Kasumi-1 (cell line): Measurements from ENCODE around the gene PYGM.

ENCODE experiments used
- DNase-seq, 2 experiments: peaks; one replicate each; lab custom pipeline; 2025; lab: John Stamatoyannopoulos, UW

PYGM gene

DNA sequence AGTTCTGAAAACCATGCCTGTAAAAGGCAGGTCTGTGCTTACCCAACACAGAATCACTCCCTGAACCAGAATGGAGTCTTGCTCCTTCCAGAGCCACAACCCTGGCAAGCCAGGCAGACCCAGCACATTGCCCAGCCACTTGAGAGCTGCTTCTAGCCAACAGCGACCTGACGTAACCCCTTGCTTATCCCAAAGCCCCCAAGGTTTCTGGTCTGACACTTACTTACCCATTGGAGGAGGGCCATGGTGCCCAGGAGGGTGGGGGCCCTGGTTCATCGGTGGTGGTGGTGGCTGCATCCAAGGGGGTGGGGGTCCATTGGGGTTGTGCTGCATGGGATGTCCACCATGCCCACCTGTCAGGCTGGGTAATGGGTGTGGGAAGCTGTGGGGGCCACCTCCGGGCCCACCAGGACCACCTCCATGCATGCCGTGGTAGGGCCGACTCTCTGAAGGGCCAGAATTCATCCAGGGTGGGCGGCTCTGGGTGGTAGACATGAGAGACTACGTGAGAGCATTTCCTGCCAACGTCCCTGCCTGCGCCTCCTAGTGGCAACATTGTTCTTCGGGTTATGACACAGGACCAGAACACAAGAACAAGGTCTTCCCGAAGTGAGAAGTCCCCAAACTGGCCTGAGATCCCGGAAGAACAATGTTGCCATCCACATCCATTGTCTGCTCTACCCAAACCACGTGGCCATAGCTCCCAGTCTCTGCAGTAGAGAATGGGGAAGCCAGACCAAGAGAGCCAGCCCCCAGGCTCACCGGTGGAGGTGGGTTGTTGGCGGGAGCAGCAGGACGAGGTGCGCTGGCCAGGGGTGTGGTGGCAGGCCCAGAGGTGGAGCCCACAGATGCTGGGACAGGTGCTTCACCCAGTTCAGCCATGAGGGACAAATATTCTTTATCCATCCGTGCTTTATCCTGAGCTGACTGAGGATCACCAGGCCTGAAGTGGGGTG is 7.8 kb upstream of the PYGM start:
- peak; percentile 63 to 70 for DNase-seq

DNA sequence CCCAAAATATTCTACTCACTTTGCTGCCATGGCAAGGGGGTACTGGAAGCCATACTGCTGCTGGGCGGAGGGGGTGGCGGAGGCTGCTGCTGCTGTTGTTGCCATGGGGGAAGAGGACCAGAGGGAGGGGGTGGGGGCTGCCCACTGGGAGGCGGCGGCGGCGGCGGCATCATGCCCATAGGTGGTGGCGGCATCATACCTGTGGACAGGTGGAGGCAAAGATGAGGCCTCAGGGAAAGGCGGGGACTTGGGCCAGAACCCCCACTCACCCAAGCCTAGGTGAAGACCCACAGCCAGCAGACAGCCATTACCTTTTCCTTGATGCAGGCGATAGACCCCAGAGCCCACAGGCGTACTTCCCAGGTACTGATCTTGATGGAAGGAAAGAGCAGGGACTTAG is 7.1 kb upstream of the PYGM start:
- no peak for DNase-seq

- DNase-seq = no peak
Observed at GRCh38 chr11:64765851-64766665, 6.3 kb upstream of the PYGM start.

- DNase-seq = no peak
Observed at GRCh38 chr11:64765291-64765850, 5.6 kb upstream of the PYGM start.

DNA sequence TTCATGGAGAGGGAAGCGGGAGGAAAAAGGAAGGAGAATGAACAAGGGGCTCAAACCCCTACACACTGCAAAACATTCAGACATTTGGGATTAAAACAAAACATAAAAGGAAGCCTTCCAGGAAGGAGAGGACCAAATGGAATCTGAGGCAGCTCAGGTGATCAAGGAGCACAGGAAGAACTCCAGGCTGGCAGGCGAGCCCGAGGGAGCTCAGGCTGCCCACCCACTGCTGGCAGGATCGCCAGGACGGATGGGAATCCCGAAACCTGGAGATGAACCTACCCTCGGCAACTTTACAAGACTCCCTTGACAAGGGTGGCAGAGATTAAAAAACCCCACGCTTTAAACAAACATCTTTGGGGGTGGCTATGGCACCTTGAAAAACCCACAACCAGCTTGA is 5.0 kb upstream of the PYGM start:
- no peak for DNase-seq

- DNase-seq = no peak
Observed at GRCh38 chr11:64764040-64764611, 4.4 kb upstream of the PYGM start.

- DNase-seq = no peak
Observed at GRCh38 chr11:64763526-64764039, 3.8 kb upstream of the PYGM start.

GRCh38 chr11:64762674-64763525 is 3.1 kb upstream of the PYGM start:
- DNase-seq = peak in 1 of 2 experiments; percentile 11

DNA sequence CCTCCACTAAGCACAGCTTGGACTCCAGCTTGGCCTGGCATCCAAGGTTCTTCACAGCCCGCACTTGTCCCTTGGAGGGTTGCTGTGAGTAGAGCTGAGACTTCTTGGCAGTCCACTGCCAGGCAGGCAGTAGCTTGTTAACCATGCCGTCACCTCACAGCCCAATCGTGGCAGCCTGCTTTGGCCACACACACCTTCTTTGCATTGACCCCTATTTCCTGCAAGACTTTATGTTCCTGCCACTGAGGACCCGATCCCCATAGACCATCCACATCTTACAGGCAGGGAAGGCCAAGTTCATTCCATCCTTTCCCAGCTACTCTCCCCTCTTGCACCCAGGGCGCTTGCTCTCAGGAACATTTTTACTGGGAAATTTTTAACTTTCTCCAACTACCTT is 2.5 kb upstream of the PYGM start:
- DNase-seq = no peak

DNA sequence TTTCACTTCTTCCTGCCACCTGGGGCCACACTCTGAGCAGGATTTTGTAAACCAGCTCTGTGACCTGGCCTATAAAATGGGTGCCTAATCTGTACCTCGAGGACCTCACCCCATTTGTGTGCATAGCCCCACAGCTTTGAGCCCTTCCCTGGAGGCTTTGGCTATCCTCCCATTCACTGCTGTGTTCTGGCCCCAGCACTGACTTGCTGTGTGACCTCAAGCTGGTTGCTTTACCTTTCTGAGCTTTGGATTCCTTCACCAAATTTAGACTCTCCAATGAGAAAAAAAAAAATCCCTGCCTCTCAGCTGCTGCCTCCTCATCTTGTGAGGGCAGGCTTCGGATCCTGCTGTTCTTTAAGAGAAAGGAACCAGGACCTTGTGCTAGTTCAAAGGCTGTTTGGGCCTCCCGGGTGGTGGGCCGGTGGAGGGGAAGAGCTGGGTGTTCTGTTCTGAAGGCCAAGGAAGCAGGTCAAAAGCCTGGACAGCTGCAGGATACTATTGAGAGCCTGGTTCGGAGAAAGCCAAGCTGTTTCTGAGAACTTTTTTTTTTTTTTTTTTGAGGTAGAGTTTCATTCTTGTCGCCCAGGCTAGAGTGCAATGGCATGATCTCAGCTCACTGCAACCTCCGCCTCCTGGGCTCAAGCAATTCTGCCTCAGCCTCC is 1.1 kb upstream of the PYGM start:
- DNase-seq = no peak

DNA sequence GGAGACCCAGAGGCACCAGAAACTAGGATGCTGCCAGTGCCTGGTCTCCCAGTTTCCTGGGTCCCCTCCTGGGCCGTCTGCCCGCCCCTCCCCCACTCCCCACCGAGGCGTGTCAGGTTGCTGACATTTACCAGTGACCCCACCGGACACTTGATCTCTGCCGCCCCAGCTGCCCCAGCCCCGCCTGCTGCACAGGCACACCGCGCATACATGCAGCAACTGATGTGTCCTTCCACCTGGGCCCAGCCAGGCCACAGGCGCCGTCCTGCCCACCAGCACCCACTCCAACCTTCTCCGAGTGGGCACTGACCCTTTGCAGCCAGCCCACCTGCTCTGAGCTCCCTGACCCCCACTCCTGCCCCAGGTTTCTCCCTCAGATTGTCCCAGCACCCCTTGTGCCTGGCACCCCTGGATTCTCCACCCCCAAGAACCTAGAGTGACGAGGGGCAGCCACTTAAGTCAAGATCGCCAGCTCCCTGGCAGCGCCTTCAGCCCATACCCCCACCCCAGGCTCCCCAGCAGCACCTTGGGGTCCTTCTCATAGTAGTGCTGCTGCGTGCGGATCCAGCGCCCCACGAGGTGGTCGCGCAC is 548 bp downstream of the PYGM start:
- DNase-seq = no peak

- DNase-seq = no peak
Observed at GRCh38 chr11:64758330-64759079, 1.3 kb downstream of the PYGM start.

GRCh38 chr11:64757549-64758329 is 2.0 kb downstream of the PYGM start:
- no peak for DNase-seq

DNA sequence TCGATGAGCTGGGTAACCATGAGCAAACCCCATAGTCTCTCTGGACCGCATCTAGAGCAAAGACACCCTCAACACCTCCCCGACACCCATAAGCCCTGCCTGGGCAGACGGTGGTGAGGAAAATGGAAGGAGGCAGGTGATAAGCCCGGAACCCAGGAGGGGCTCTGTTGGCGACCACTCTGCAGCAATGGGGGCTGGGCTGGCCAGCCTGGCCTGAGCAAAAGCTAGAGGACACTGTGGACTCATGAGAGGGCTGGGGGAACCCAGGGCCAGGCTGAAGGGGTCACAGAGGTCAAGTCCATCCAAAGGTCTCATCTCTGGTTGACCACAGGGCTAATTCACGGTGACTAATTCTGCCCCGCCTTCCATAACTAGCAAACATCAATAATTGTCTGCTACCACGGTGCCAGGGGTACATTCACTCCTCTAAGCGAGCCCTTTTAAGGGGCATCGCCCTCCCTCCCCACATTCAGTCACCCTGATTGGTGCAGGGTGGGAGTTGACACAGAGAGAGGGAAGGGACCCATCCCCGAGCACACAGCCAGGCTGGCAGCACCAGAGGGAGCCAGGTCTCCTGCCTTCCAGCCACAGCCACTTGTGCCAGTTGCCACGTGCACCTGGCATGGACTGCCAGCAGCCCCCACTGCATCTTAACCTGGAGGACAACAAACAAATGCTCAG is 4.0 kb downstream of the PYGM start:
- DNase-seq = no peak

DNA sequence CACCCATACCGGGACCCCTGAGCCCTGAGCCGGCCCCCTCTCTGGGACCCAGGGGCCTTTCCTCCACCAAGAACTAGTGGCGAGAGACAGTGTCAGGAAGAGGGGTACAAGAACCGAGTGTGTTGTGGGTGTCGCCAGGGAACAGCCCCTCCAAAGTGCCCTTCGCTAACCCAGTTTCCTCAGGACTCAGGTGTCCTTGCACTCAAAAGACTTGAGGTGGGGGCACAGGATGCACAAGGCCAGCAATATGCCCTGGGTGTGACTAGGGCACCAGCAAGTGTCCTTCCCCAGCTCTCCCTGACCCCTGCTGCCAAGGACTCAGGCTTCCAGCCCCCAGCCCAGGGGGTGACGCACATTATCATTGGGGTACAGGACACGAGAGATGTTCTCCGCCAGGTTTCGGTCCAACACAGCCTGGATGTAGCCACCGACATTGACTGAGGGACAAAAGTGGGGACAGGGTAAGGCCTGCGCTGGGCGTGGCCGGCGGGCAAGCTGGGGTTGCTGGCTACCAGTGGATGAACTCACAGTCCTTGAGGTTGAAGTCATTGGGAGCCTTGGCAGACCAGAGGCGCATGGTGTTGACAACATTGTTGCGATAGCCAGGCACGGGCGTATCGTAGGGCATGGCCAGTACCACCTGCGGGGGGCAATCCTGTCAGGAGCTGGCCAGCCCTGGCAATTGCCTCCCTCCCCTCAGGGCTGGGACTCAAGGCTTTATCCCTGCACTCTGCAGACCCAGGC is 4.7 kb downstream of the PYGM start:
- no peak for DNase-seq

GRCh38 chr11:64754124-64754918 is 5.5 kb downstream of the PYGM start:
- DNase-seq = no peak
